Stromal cell of bone marrow (primary cell): Measurements from ENCODE around the gene TTC23L.
"Not testable (repeated sequence)": the region's sequence is repeated elsewhere in the genome, so short reads cannot be mapped to it uniquely, and the experiment has no call there.

Source experiments
- DNase-seq: peaks from one replicate; pipeline ENCODE4 v3.0.0-alpha.2; 2012; ENCODE audit warnings: low read depth

TTC23L gene

GRCh38 chr5:34838785-34839714 lies at the start of gene TTC23L:
TTC23L (plus strand) TSS chr5:34839164; CDS start chr5:34840672, 1,508 bp downstream.
- peak; percentile 74 for DNase-seq

- no peak for DNase-seq
Observed at GRCh38 chr5:34789639-34790038, 49.3 kb upstream of the TTC23L start.

- DNase-seq = no peak
Observed at GRCh38 chr5:34790069-34790468, 48.9 kb upstream of the TTC23L start.

- no peak for DNase-seq
Observed at GRCh38 chr5:34791761-34792244, 47.2 kb upstream of the TTC23L start.

GRCh38 chr5:34802834-34803563 lies 36.0 kb upstream of the TTC23L start:
- no peak for DNase-seq

GRCh38 chr5:34803974-34804732 lies 34.8 kb upstream of the TTC23L start:
- DNase-seq = no peak

GRCh38 chr5:34804913-34805312 lies 34.1 kb upstream of the TTC23L start:
- no peak for DNase-seq

- DNase-seq = no peak
Observed at GRCh38 chr5:34806532-34806931, 32.4 kb upstream of the TTC23L start.

GRCh38 chr5:34811706-34812105 lies 27.3 kb upstream of the TTC23L start:
- DNase-seq = no peak

GRCh38 chr5:34813509-34813908 lies 25.5 kb upstream of the TTC23L start:
- DNase-seq = no peak

- no peak for DNase-seq
Observed at GRCh38 chr5:34817558-34818351, 21.2 kb upstream of the TTC23L start.

GRCh38 chr5:34818717-34819116 lies 20.2 kb upstream of the TTC23L start:
- no peak for DNase-seq

- DNase-seq = no peak
Observed at GRCh38 chr5:34820593-34820992, 18.4 kb upstream of the TTC23L start.

- no peak for DNase-seq
Observed at GRCh38 chr5:34822956-34823715, 15.8 kb upstream of the TTC23L start.

- DNase-seq = no peak
Observed at GRCh38 chr5:34826347-34826746, 12.6 kb upstream of the TTC23L start.

- DNase-seq = no peak
Observed at GRCh38 chr5:34827588-34828506, 11.1 kb upstream of the TTC23L start.

GRCh38 chr5:34830827-34831226 lies 8.1 kb upstream of the TTC23L start:
- DNase-seq = not testable (repeated sequence)

GRCh38 chr5:34831303-34831702 lies 7.7 kb upstream of the TTC23L start:
- no peak for DNase-seq

- DNase-seq = no peak
Observed at GRCh38 chr5:34832568-34832967, 6.4 kb upstream of the TTC23L start.

- no peak for DNase-seq
Observed at GRCh38 chr5:34833090-34833489, 5.9 kb upstream of the TTC23L start.
